Measurements from ENCODE around the gene OXCT2. TPM values are rescaled to one million over a fixed set of nuclear protein-coding genes. Genes with fewer than 3 reads are reported as not detected.
"Not testable (repeated sequence)": the region's sequence is repeated elsewhere in the genome, so short reads cannot be mapped to it uniquely, and the experiment has no call there.

Gene OXCT2
- total and polyA plus RNA-seq, 2 donors (not counting 1 experiment from before 2014, with no cell fraction given) = 1.0 to 1.9 TPM

DNA sequence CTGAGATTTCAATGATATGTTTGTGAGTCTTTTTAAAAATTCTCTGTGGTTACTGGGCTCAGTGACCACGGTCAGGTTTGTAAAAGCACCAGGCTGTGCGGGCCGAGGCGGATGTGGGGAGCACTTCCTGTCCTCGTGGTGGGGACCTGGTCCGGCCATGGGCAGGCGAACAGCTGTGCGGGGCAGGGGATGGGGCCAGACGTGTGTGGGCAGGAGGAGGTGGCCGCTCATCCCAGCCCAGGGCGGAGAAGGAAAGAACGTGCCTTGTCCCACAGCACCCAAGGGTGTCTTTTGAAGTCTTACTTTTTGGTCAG is 5.2 kb upstream of the OXCT2 start:
- ChIA-PET POLR2A (no interaction called here), CTCF (no interaction called here)
- Histone ChIP-seq H3K27ac (ENCODE audit: low read length in 2 of 2) (no peak overlapping the region), H4K20me1 (ENCODE audit: control insufficient read depth, insufficient read depth, low read length, poor library complexity, severe bottlenecking) (no peaks in the 10 kb centered on the region), H3K79me2 (ENCODE audit: control insufficient read depth, insufficient read depth, low read length) (no peaks in the 10 kb centered on the region), H3K4me2 (replicated peaks; ENCODE audit: low read depth, low read length, poor library complexity, severe bottlenecking) (no peak overlapping the region), H3K4me3 (ENCODE audit: control extremely low read depth in 1 of 5, extremely low read depth in 1 of 5, insufficient read depth in 1 of 5, low read depth in 2 of 5, low read length in 4 of 5) (no peak overlapping the region), H3K9me3 (ENCODE audit: control extremely low read depth in 1 of 3, control insufficient read depth in 2 of 3, insufficient read depth in 1 of 3, low read length in 2 of 3) (peaks cover 0 to 3% (median 0%) of the 10 kb centered on the region in 3 donors), H3K9ac (ENCODE audit: low read length) (no peak overlapping the region), H2AFZ (ENCODE audit: insufficient read depth, low read depth, low read length, poor library complexity, severe bottlenecking) (no peak overlapping the region), H3K36me3 (replicated peaks in 1 of 2; ENCODE audit: control extremely low read depth in 1 of 2, control insufficient read depth in 1 of 2, extremely low read depth in 1 of 2, insufficient read depth in 2 of 2, low read length in 1 of 2) (no peaks in the 10 kb centered on the region), H3K4me1 (ENCODE audit: control insufficient read depth in 2 of 2, insufficient read depth in 2 of 2, low read length in 2 of 2) (peaks cover 0 to 5% of the 10 kb centered on the region in 2 donors), H3K27me3 (replicated peaks in 1 of 4; ENCODE audit: control extremely low read depth in 1 of 4, control insufficient read depth in 3 of 4, insufficient read depth in 4 of 4, low read length in 3 of 4) (no peaks in the 10 kb centered on the region)
- peak overlapping the region; percentile 85 for H3K27ac Mint-ChIP-seq
- H3K4me1 Mint-ChIP-seq = peaks cover 10% of the 10 kb centered on the region
- intact Hi-C loops (cut with micrococcal nuclease) = no loop called here
- 26% methylated on average over 9 of the region's 12 CpGs for WGBS (ENCODE audit: insufficient coverage)
- ATAC-seq (ENCODE audit: low read depth) = peak; percentile 41
- H3K9me3 Mint-ChIP-seq (ENCODE audit: insufficient read depth) = no peaks in the 10 kb centered on the region
- H3K27me3 Mint-ChIP-seq = no peaks in the 10 kb centered on the region
- H3K4me3 Mint-ChIP-seq = peak overlapping the region; percentile 30
- TF ChIP-seq, protein P1, sequence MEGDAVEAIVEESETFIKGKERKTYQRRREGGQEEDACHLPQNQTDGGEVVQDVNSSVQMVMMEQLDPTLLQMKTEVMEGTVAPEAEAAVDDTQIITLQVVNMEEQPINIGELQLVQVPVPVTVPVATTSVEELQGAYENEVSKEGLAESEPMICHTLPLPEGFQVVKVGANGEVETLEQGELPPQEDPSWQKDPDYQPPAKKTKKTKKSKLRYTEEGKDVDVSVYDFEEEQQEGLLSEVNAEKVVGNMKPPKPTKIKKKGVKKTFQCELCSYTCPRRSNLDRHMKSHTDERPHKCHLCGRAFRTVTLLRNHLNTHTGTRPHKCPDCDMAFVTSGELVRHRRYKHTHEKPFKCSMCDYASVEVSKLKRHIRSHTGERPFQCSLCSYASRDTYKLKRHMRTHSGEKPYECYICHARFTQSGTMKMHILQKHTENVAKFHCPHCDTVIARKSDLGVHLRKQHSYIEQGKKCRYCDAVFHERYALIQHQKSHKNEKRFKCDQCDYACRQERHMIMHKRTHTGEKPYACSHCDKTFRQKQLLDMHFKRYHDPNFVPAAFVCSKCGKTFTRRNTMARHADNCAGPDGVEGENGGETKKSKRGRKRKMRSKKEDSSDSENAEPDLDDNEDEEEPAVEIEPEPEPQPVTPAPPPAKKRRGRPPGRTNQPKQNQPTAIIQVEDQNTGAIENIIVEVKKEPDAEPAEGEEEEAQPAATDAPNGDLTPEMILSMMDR (IDR thresholded peaks at IDR 0.05) = no peak
- no peak for TF ChIP-seq EZH2 (IDR thresholded peaks at IDR 0.05; ENCODE audit: borderline replicate concordance, insufficient read depth, low read depth, low read length, poor library complexity, severe bottlenecking)
- DNase-seq = no peak

DNA sequence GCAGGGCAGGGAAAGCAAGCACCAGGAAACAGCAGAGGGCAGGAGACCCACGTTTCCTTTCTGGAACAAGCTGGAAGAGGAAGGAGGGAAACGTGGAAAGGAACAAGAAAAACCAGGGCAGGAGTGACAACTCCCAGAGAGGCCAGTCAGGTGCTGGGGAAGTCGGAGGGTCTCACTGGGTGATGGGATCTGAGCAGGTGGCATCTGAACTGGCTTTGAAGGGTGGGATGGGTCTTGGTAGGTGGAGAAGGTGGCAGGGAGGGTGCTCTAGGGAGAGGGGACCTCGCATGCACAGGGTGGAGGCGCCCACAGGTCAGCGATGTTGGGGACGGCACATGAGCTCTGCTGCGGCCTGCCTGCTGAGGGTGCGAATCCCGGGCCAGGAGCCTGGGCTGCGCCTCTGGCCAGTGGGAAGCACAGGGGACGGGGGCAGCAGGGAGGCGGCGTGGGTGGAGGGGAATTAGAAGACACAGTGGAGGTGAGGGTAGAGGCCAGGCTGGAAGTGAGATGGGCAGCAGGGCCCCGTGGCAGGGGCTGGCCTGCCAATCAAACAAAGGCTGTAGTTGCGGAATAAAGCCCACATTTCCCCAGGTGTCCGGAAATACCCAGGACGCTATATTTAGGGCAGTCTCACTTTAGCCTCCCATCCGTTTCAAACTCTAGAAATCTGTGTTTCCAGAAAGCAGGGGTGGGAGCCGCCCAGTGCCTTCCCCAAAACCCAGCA is 4.7 kb upstream of the OXCT2 start:
- H4K20me1 ChIP-seq (ENCODE audit: control insufficient read depth, insufficient read depth, low read length, poor library complexity, severe bottlenecking); H3K4me1 ChIP-seq (ENCODE audit: control insufficient read depth in 2 of 2, insufficient read depth in 2 of 2, low read length in 2 of 2); ATAC-seq (ENCODE audit: low read depth); H3K9me3 Mint-ChIP-seq (ENCODE audit: insufficient read depth); H3K27me3 Mint-ChIP-seq; H3K27ac ChIP-seq (ENCODE audit: low read length in 2 of 2); H3K9me3 ChIP-seq (ENCODE audit: control extremely low read depth in 1 of 3, control insufficient read depth in 2 of 3, insufficient read depth in 1 of 3, low read length in 2 of 3); H3K79me2 ChIP-seq (ENCODE audit: control insufficient read depth, insufficient read depth, low read length); H3K4me1 Mint-ChIP-seq; H2AFZ ChIP-seq (ENCODE audit: insufficient read depth, low read depth, low read length, poor library complexity, severe bottlenecking); H3K27me3 ChIP-seq (replicated peaks in 1 of 4; ENCODE audit: control extremely low read depth in 1 of 4, control insufficient read depth in 3 of 4, insufficient read depth in 4 of 4, low read length in 3 of 4); H3K36me3 ChIP-seq (replicated peaks in 1 of 2; ENCODE audit: control extremely low read depth in 1 of 2, control insufficient read depth in 1 of 2, extremely low read depth in 1 of 2, insufficient read depth in 2 of 2, low read length in 1 of 2); H3K4me3 ChIP-seq (ENCODE audit: control extremely low read depth in 1 of 5, extremely low read depth in 1 of 5, insufficient read depth in 1 of 5, low read depth in 2 of 5, low read length in 4 of 5); H3K9ac ChIP-seq (ENCODE audit: low read length); DNase-seq; H3K4me2 ChIP-seq (replicated peaks; ENCODE audit: low read depth, low read length, poor library complexity, severe bottlenecking); CTCF ChIA-PET; POLR2A ChIA-PET; intact Hi-C loops (cut with micrococcal nuclease); H3K4me3 Mint-ChIP-seq: not testable (repeated sequence)
- 66% methylated on average over 4 of the region's 20 CpGs for WGBS (ENCODE audit: insufficient coverage)
- peak overlapping the region; percentile 85 for H3K27ac Mint-ChIP-seq

DNA sequence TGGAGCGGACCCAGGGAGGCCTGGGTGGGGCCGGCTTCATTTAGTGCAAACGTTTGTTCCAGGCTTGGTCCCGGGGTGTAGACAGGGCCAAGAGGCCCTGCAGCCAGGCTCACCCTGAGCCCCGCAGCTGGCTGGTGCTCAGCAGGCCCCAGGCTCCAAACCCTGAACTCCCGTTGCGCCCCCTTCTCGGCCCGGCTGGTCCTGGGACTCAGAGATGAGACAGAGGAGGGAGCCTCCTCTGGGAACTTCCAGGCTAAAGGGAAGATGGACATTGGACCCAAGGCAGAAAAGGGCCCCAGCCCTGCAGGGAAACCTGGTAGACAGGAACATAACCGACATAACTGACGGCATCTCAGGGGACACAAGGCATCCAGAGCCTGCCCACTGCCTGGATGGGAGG is 4.0 kb upstream of the OXCT2 start:
- H3K4me3 Mint-ChIP-seq; H3K9ac ChIP-seq (ENCODE audit: low read length); DNase-seq; intact Hi-C loops (cut with micrococcal nuclease); H3K27ac ChIP-seq (ENCODE audit: low read length in 2 of 2); CTCF ChIA-PET; H3K36me3 ChIP-seq (replicated peaks in 1 of 2; ENCODE audit: control extremely low read depth in 1 of 2, control insufficient read depth in 1 of 2, extremely low read depth in 1 of 2, insufficient read depth in 2 of 2, low read length in 1 of 2); H3K27me3 Mint-ChIP-seq; H3K27me3 ChIP-seq (replicated peaks in 1 of 4; ENCODE audit: control extremely low read depth in 1 of 4, control insufficient read depth in 3 of 4, insufficient read depth in 4 of 4, low read length in 3 of 4); H3K4me3 ChIP-seq (ENCODE audit: control extremely low read depth in 1 of 5, extremely low read depth in 1 of 5, insufficient read depth in 1 of 5, low read depth in 2 of 5, low read length in 4 of 5); H3K27ac Mint-ChIP-seq; H3K4me2 ChIP-seq (replicated peaks; ENCODE audit: low read depth, low read length, poor library complexity, severe bottlenecking); POLR2A ChIA-PET; ATAC-seq (ENCODE audit: low read depth); H3K9me3 ChIP-seq (ENCODE audit: control extremely low read depth in 1 of 3, control insufficient read depth in 2 of 3, insufficient read depth in 1 of 3, low read length in 2 of 3); H4K20me1 ChIP-seq (ENCODE audit: control insufficient read depth, insufficient read depth, low read length, poor library complexity, severe bottlenecking); H3K79me2 ChIP-seq (ENCODE audit: control insufficient read depth, insufficient read depth, low read length); H3K9me3 Mint-ChIP-seq (ENCODE audit: insufficient read depth); H3K4me1 ChIP-seq (ENCODE audit: control insufficient read depth in 2 of 2, insufficient read depth in 2 of 2, low read length in 2 of 2); H2AFZ ChIP-seq (ENCODE audit: insufficient read depth, low read depth, low read length, poor library complexity, severe bottlenecking): not testable (repeated sequence)
- 98% methylated on average over 11 of the region's 11 CpGs for WGBS (ENCODE audit: insufficient coverage)
- H3K4me1 Mint-ChIP-seq = peaks cover 13% of the 10 kb centered on the region
